Spleen (tissue), 11 donors: ENCODE data around the gene DNAI7. TPM values are rescaled to one million over a fixed set of nuclear protein-coding genes. Genes with fewer than 3 reads are reported as not detected.

Experiments
- DNase-seq: peaks from one replicate; pipeline ENCODE4 v3.0.0-alpha.2; 2020
- H3K27ac ChIP-seq, 8 donors: fragments of 200-600 bp; sonication (generic) in 7 of 8; 1 replicate in 4 of 8; 2 replicates in 4 of 8; pipeline versions ENCODE4 v1.5.0 to v1.8.0; 2016 to 2021; ENCODE audit warnings: inconsistent platforms in 4 of 8, mild to moderate bottlenecking in 4 of 8, moderate library complexity in 1 of 8
- H3K27me3 ChIP-seq, 7 donors: fragments of 200-600 bp; sonication (generic) in 6 of 7; replicated peaks in 1 of 7; 1 replicate in 4 of 7; 2 replicates in 3 of 7; pipeline versions ENCODE4 v1.5.0 to v1.8.0; 2016 to 2021; ENCODE audit warnings: inconsistent platforms in 3 of 7, mild to moderate bottlenecking in 1 of 7
- H3K36me3 ChIP-seq, 6 donors: fragments of 200-600 bp; sonication (generic) in 5 of 6; 1 replicate in 4 of 6; 2 replicates in 2 of 6; pipeline versions ENCODE4 v1.5.0 to v1.8.0; 2016 to 2021; ENCODE audit warnings: inconsistent platforms in 2 of 6
- H3K4me1 ChIP-seq, 6 donors: fragments of 200-600 bp; sonication (generic) in 5 of 6; 1 replicate in 3 of 6; 2 replicates in 3 of 6; pipeline versions ENCODE4 v1.5.0 to v1.8.0; 2016 to 2021; ENCODE audit warnings: inconsistent platforms in 3 of 6
- H3K4me3 ChIP-seq, 8 donors: fragments of 200-600 bp; sonication (generic) in 7 of 8; 1 replicate in 4 of 8; 2 replicates in 4 of 8; pipeline versions ENCODE4 v1.5.0 to v1.8.0; 2016 to 2021; ENCODE audit warnings: inconsistent platforms in 4 of 8, mild to moderate bottlenecking in 4 of 8, moderate library complexity in 2 of 8
- H3K9me3 ChIP-seq, 8 donors: fragments of 200-600 bp; sonication (generic) in 7 of 8; 1 replicate in 4 of 8; 2 replicates in 4 of 8; pipeline versions ENCODE4 v1.5.0 to v1.8.0; 2016 to 2021; ENCODE audit warnings: inconsistent platforms in 4 of 8
- CTCF ChIP-seq, 11 experiments: fragments of 200-600 bp in 7 of 11; fragments of 450-650 bp in 4 of 11; sonication (generic) in 4 of 11; IDR thresholded peaks in 8 of 11; conservative IDR thresholded peaks in 3 of 11; 1 replicate in 7 of 11; 2 replicates in 4 of 11; pipeline versions ENCODE4 v1.4.0 to v1.8.0; 2016 to 2021; ENCODE audit warnings: antibody characterized with exemption in 11 of 11, inconsistent platforms in 4 of 11, mild to moderate bottlenecking in 1 of 11
- POLR2A ChIP-seq, 3 donors: fragments of 450-650 bp; IDR thresholded peaks; one replicate each; pipeline ENCODE4 v1.5.1; 2017; ENCODE audit warnings: antibody characterized with exemption in 3 of 3, mild to moderate bottlenecking in 1 of 3
- POLR2AphosphoS5 ChIP-seq, 3 donors: sonication (generic); formaldehyde crosslinking; IDR thresholded peaks; one replicate each; pipeline ENCODE4 v1.5.1; 2017; ENCODE audit warnings: antibody characterized with exemption in 3 of 3
- WGBS, 5 donors: extraction: QIAGEN DNeasy Blood & Tissue Kit in 3 of 5; methylation state at CpG; one replicate each; pipeline versions ENCODE4 v1.1.5 to v1.1.7; 2013 to 2018; 5-methylcytosine and 5-hydroxymethylcytosine counted together
- intact Hi-C: fragments of 100-400 bp; cut with DNase I; formaldehyde crosslinking; loops from one replicate; pipeline ENCODE4 v1.15.0; 2023; ENCODE audit warnings: low total_unique reads
- polyA plus RNA-seq, 3 donors: library from polyadenylated mRNA; stranded (reverse); fragments of 200-250 nt; gene quantifications; one replicate each; pipeline ENCODE4 v1.2.1, GENCODE V29; 2013
- total RNA-seq, 7 donors: library from RNA; depleted of rRNA in 3 of 7; stranded (reverse); fragments of >200 nt in 3 of 7; fragmentation: NEBNext Ultra II Directional in 4 of 7; extraction: Animal tissue kit (Norgen Biotek cat#: 25700) in 4 of 7; gene quantifications; one replicate each; pipeline versions ENCODE4 v1.1.0 to v1.2.1, GENCODE V29; 2016 to 2021
- donor health status: healthy with polysubstance abuse.
- donor health status: DM: no; HTN: no; CAD: no; lungs with moderate emphysema.
- donor health status: DM: no; HTN: no; CAD: no.
- donor health status: Bipolar disorder and iron deficiency.
- donor health status: healthy.
- donor health status: DM: no; HTN: no; CAD: no.
- donor health status: DM: yes; HTN: yes; CAD: no.

Gene DNAI7
- total and polyA plus RNA-seq, 10 donors: 0.03 to 0.28 (median 0.12) TPM; not detected in 6

DNA sequence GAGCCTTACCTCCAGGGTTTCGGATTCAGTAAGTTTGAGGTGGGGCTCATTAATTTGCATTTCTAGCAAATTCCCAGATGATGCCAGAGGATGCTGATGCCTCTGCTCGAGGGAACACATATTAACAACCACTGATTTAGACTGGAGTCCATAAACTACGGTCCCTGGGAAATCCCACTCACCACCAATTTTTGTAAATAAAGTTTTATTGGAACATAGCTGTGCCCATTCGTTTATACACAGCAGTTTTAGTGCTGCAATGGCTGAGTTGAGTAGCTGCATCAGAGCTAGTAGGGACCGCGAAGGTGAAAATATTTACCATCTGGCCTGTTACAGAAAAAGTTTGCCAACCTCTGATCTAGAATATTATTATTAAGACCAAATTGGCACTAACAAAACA lies 73.8 kb downstream of the DNAI7 start:
- H3K36me3 ChIP-seq: no peaks in the 10 kb centered on the region
- WGBS, 5 donors: 89 to 96% (median 92%) methylated on average over 6 of the region's 6 CpGs
- TF ChIP-seq POLR2AphosphoS5 (IDR thresholded peaks at IDR 0.05): no peak
- no peak for TF ChIP-seq CTCF (IDR thresholded peaks at IDR 0.05 in 8 of 11, conservative IDR thresholded peaks at IDR 0.05 in 3 of 11)
- TF ChIP-seq POLR2A (IDR thresholded peaks at IDR 0.05): no peak
- H3K27me3 ChIP-seq: no peaks in the 10 kb centered on the region
- DNase-seq: no peak
- H3K4me1 ChIP-seq: no peaks in the 10 kb centered on the region
- intact Hi-C loops: no loop called here
- H3K9me3 ChIP-seq: no peaks in the 10 kb centered on the region
- no peak overlapping the region for H3K27ac ChIP-seq
- no peak overlapping the region for H3K4me3 ChIP-seq

DNA sequence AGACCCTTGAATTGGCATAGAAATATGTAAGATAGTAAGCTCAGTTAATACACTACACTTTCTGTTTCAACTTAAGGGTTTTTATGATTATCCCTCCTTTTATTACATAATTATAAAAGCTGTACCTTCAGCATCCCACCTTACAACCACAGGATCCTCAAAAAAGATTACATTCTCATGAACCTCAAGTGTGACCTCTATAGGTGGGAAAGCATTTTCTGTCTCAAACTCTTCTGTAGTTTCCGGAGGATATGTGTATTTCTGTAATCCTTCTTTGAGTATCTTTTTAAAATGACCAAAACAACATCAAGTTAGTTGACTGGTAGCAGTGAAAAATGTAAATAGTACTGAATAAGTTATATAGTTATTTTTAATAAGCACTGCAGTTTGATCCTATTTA lies 75.9 kb downstream of the DNAI7 start:
- TF ChIP-seq CTCF (IDR thresholded peaks at IDR 0.05 in 8 of 11, conservative IDR thresholded peaks at IDR 0.05 in 3 of 11) (no peak), POLR2A (IDR thresholded peaks at IDR 0.05) (no peak), POLR2AphosphoS5 (IDR thresholded peaks at IDR 0.05) (no peak)
- Histone ChIP-seq H3K4me1 (no peaks in the 10 kb centered on the region), H3K27me3 (no peaks in the 10 kb centered on the region), H3K9me3 (no peaks in the 10 kb centered on the region), H3K27ac (no peak overlapping the region), H3K36me3 (no peaks in the 10 kb centered on the region), H3K4me3 (no peak overlapping the region)
- WGBS, 5 donors: 57 to 71% (median 65%) methylated on average over 1 of the region's 1 CpG
- intact Hi-C loops: no loop called here
- no peak for DNase-seq

- Histone ChIP-seq H3K36me3 (peaks cover 0 to under 1% (median 0%) of the 10 kb centered on the region in 6 donors), H3K4me3 (no peak overlapping the region), H3K9me3 (no peaks in the 10 kb centered on the region), H3K27ac (no peak overlapping the region), H3K27me3 (no peaks in the 10 kb centered on the region), H3K4me1 (no peaks in the 10 kb centered on the region)
- intact Hi-C loops: no loop called here
- no peak for DNase-seq
- TF ChIP-seq POLR2A (IDR thresholded peaks at IDR 0.05): no peak
- no peak for TF ChIP-seq POLR2AphosphoS5 (IDR thresholded peaks at IDR 0.05)
- no peak for TF ChIP-seq CTCF (IDR thresholded peaks at IDR 0.05 in 8 of 11, conservative IDR thresholded peaks at IDR 0.05 in 3 of 11)
- 77 to 87% (median 81%) methylated on average over 2 of the region's 2 CpGs for WGBS, 5 donors
Measured at GRCh38 chr12:25115677-25116076, 79.3 kb downstream of the DNAI7 start.

GRCh38 chr12:25113651-25114050 lies 81.3 kb downstream of the DNAI7 start:
- DNase-seq: no peak
- TF ChIP-seq POLR2AphosphoS5 (IDR thresholded peaks at IDR 0.05) (no peak), POLR2A (IDR thresholded peaks at IDR 0.05) (no peak), CTCF (IDR thresholded peaks at IDR 0.05 in 8 of 11, conservative IDR thresholded peaks at IDR 0.05 in 3 of 11) (no peak)
- peaks cover 0 to 21% (median 12%) of the 10 kb centered on the region in 6 donors for H3K36me3 ChIP-seq
- no peaks in the 10 kb centered on the region for H3K4me1 ChIP-seq
- H3K4me3 ChIP-seq: no peak overlapping the region
- WGBS, 5 donors: 67 to 96% (median 92%) methylated on average over 3 of the region's 3 CpGs
- no peaks in the 10 kb centered on the region for H3K27me3 ChIP-seq
- H3K9me3 ChIP-seq: no peaks in the 10 kb centered on the region
- intact Hi-C loops: no loop called here
- H3K27ac ChIP-seq: no peak overlapping the region
